ENCODE results near the gene TNNI3K. TPM values are rescaled to one million over a fixed set of nuclear protein-coding genes. Genes with fewer than 3 reads are reported as not detected.

Gene TNNI3K
- total and polyA plus RNA-seq, 9 of the 15 experiments (the other 6 are each of a cell fraction or from before 2014, with no cell fraction given), result 0.21 to 0.53 (median 0.32) TPM; not detected in 5

GRCh38 chr1:74480068-74480467, 244.9 kb downstream of the TNNI3K start (continued):
- TF ChIP-seq ZHX1 (conservative IDR thresholded peaks at IDR 0.05; ENCODE audit: low read length) (no peak), DNMT1 (IDR thresholded peaks at IDR 0.05) (no peak), ZNF586 (CRISPR knock-in tag; conservative IDR thresholded peaks at IDR 0.05) (no peak), NCOR1 (IDR thresholded peaks at IDR 0.05) (no peak), E2F3 (CRISPR knock-in tag; IDR thresholded peaks at IDR 0.05) (no peak), RHOXF2B (CRISPR knock-in tag; conservative IDR thresholded peaks at IDR 0.05) (no peak), HNRNPUL1 (IDR thresholded peaks at IDR 0.05; ENCODE audit: low read length) (no peak), SMAD4 (CRISPR knock-in tag; conservative IDR thresholded peaks at IDR 0.05) (no peak), ZNF780A (CRISPR knock-in tag; IDR thresholded peaks at IDR 0.05) (no peak)
- TF ChIP-seq, protein P1, sequence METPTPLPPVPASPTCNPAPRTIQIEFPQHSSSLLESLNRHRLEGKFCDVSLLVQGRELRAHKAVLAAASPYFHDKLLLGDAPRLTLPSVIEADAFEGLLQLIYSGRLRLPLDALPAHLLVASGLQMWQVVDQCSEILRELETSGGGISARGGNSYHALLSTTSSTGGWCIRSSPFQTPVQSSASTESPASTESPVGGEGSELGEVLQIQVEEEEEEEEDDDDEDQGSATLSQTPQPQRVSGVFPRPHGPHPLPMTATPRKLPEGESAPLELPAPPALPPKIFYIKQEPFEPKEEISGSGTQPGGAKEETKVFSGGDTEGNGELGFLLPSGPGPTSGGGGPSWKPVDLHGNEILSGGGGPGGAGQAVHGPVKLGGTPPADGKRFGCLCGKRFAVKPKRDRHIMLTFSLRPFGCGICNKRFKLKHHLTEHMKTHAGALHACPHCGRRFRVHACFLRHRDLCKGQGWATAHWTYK (CRISPR knock-in tag; IDR thresholded peaks at IDR 0.05), result no peak
- TF ChIP-seq, protein P2, sequence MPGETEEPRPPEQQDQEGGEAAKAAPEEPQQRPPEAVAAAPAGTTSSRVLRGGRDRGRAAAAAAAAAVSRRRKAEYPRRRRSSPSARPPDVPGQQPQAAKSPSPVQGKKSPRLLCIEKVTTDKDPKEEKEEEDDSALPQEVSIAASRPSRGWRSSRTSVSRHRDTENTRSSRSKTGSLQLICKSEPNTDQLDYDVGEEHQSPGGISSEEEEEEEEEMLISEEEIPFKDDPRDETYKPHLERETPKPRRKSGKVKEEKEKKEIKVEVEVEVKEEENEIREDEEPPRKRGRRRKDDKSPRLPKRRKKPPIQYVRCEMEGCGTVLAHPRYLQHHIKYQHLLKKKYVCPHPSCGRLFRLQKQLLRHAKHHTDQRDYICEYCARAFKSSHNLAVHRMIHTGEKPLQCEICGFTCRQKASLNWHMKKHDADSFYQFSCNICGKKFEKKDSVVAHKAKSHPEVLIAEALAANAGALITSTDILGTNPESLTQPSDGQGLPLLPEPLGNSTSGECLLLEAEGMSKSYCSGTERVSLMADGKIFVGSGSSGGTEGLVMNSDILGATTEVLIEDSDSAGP (CRISPR knock-in tag; IDR thresholded peaks at IDR 0.05), result no peak

Measured in K562 (cell line).